ENCODE measurements around the gene APIP.

DNA sequence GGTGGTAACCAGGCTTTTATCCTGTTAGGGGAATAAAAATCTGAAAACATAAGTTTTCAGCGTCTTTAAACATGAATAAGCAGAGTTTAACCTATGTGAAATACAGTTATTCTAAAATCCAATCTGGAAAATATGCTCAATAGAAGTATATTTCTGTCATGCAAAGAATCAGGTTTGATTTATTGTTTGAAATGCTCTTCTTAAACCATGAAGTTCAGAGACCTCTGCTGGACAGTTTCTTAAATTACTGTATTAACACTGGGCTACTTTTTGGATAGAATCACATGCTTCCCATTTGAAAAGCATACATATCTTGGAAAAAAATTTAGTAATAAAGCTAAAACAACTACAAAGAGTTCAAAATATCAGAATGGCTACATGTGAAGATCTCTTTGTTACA, 25.4 kb downstream of the APIP start:
- TF ChIP-seq POLR2A (IDR thresholded peaks at IDR 0.05) = no peak
- TF ChIP-seq, protein P1, sequence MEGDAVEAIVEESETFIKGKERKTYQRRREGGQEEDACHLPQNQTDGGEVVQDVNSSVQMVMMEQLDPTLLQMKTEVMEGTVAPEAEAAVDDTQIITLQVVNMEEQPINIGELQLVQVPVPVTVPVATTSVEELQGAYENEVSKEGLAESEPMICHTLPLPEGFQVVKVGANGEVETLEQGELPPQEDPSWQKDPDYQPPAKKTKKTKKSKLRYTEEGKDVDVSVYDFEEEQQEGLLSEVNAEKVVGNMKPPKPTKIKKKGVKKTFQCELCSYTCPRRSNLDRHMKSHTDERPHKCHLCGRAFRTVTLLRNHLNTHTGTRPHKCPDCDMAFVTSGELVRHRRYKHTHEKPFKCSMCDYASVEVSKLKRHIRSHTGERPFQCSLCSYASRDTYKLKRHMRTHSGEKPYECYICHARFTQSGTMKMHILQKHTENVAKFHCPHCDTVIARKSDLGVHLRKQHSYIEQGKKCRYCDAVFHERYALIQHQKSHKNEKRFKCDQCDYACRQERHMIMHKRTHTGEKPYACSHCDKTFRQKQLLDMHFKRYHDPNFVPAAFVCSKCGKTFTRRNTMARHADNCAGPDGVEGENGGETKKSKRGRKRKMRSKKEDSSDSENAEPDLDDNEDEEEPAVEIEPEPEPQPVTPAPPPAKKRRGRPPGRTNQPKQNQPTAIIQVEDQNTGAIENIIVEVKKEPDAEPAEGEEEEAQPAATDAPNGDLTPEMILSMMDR (IDR thresholded peaks at IDR 0.05) = peak; percentile 4 to 39 (median 20)
